Inferior parietal cortex (tissue), 1 donor: ENCODE measurements around the gene EDN2.
A peak's percentile ranks its signal among the peaks of the same experiment; 100 is the strongest.

ENCODE experiments used
- DNase-seq: peaks from one replicate; pipeline ENCODE4 v3.0.0-alpha.2; 2016; ENCODE audit errors: extremely low spot score

EDN2 gene

GRCh38 chr1:41498804-41499203, 14.3 kb upstream of the EDN2 start:
- DNase-seq = no peak

GRCh38 chr1:41498391-41498790, 13.9 kb upstream of the EDN2 start:
- no peak for DNase-seq

GRCh38 chr1:41497461-41498030, 13.1 kb upstream of the EDN2 start:
- DNase-seq = no peak

- DNase-seq = no peak
Measured at GRCh38 chr1:41497056-41497440, 12.6 kb upstream of the EDN2 start.

- peak; percentile 51 for DNase-seq
Measured at GRCh38 chr1:41496080-41497055, 11.9 kb upstream of the EDN2 start.

- DNase-seq = no peak
Measured at GRCh38 chr1:41495210-41495948, 10.9 kb upstream of the EDN2 start.

GRCh38 chr1:41494351-41495209, 10.1 kb upstream of the EDN2 start:
- no peak for DNase-seq

GRCh38 chr1:41493626-41494350, 9.3 kb upstream of the EDN2 start:
- DNase-seq = no peak

GRCh38 chr1:41493117-41493536, 8.6 kb upstream of the EDN2 start:
- DNase-seq = no peak

GRCh38 chr1:41492341-41492848, 7.9 kb upstream of the EDN2 start:
- DNase-seq = no peak

GRCh38 chr1:41490911-41491310, 6.4 kb upstream of the EDN2 start:
- no peak for DNase-seq

GRCh38 chr1:41489561-41489960, 5.1 kb upstream of the EDN2 start:
- DNase-seq = no peak

GRCh38 chr1:41488040-41488951, 3.8 kb upstream of the EDN2 start:
- no peak for DNase-seq

GRCh38 chr1:41487126-41488039, 2.9 kb upstream of the EDN2 start:
- no peak for DNase-seq

GRCh38 chr1:41486371-41487125, 2.1 kb upstream of the EDN2 start:
- no peak for DNase-seq

- DNase-seq = no peak
Measured at GRCh38 chr1:41486053-41486370, 1.5 kb upstream of the EDN2 start.

- DNase-seq = no peak
Measured at GRCh38 chr1:41485605-41486004, 1.1 kb upstream of the EDN2 start.

- no peak for DNase-seq
Measured at GRCh38 chr1:41483960-41484401, 502 bp downstream of the EDN2 start.
